ENCODE data around the gene PPP2R5E. TPM values are rescaled to one million over a fixed set of nuclear protein-coding genes. Genes with fewer than 3 reads are reported as not detected.
A peak's percentile ranks its signal among the peaks of the same experiment; 100 is the strongest.

PPP2R5E gene
- total RNA-seq, 1 experiment from 2014 or later = 5.2 TPM

GRCh38 chr14:63435204-63435603, 108.0 kb downstream of the PPP2R5E start:
- no peak for DNase-seq (ENCODE audit: low spot score)

GRCh38 chr14:63432888-63433552, 110.2 kb downstream of the PPP2R5E start:
- no peak for DNase-seq (ENCODE audit: low spot score)

GRCh38 chr14:63432228-63432627, 110.9 kb downstream of the PPP2R5E start:
- DNase-seq (ENCODE audit: low spot score) = no peak

- no peak for DNase-seq (ENCODE audit: low spot score)
Measured at GRCh38 chr14:63431466-63431865, 111.7 kb downstream of the PPP2R5E start.

GRCh38 chr14:63428486-63428885, 114.7 kb downstream of the PPP2R5E start:
- DNase-seq (ENCODE audit: low spot score) = no peak

- no peak for DNase-seq (ENCODE audit: low spot score)
Measured at GRCh38 chr14:63426838-63427352, 116.3 kb downstream of the PPP2R5E start.

- no peak for DNase-seq (ENCODE audit: low spot score)
Measured at GRCh38 chr14:63423889-63424288, 119.3 kb downstream of the PPP2R5E start.

- DNase-seq (ENCODE audit: low spot score) = no peak
Measured at GRCh38 chr14:63423381-63423780, 119.8 kb downstream of the PPP2R5E start.

- DNase-seq (ENCODE audit: low spot score) = no peak
Measured at GRCh38 chr14:63421919-63422318, 121.3 kb downstream of the PPP2R5E start.

- no peak for DNase-seq (ENCODE audit: low spot score)
Measured at GRCh38 chr14:63421226-63421625, 122.0 kb downstream of the PPP2R5E start.

- DNase-seq (ENCODE audit: low spot score) = no peak
Measured at GRCh38 chr14:63418020-63418419, 125.2 kb downstream of the PPP2R5E start.

GRCh38 chr14:63413009-63413408, 130.2 kb downstream of the PPP2R5E start:
- no peak for DNase-seq (ENCODE audit: low spot score)

GRCh38 chr14:63406333-63406732, 136.8 kb downstream of the PPP2R5E start:
- DNase-seq (ENCODE audit: low spot score) = no peak

GRCh38 chr14:63405715-63406114, 137.5 kb downstream of the PPP2R5E start:
- no peak for DNase-seq (ENCODE audit: low spot score)

GRCh38 chr14:63404906-63405305, 138.3 kb downstream of the PPP2R5E start:
- DNase-seq (ENCODE audit: low spot score) = no peak

- DNase-seq (ENCODE audit: low spot score) = no peak
Measured at GRCh38 chr14:63401646-63402045, 141.5 kb downstream of the PPP2R5E start.

- DNase-seq (ENCODE audit: low spot score) = no peak
Measured at GRCh38 chr14:63398952-63399351, 144.2 kb downstream of the PPP2R5E start.

GRCh38 chr14:63394841-63395240, 148.3 kb downstream of the PPP2R5E start:
- no peak for DNase-seq (ENCODE audit: low spot score)

- no peak for DNase-seq (ENCODE audit: low spot score)
Measured at GRCh38 chr14:63394432-63394831, 148.7 kb downstream of the PPP2R5E start.

GRCh38 chr14:63393012-63393411, 150.2 kb downstream of the PPP2R5E start:
- DNase-seq (ENCODE audit: low spot score) = no peak

GRCh38 chr14:63392236-63392635, 150.9 kb downstream of the PPP2R5E start:
- no peak for DNase-seq (ENCODE audit: low spot score)

- DNase-seq (ENCODE audit: low spot score) = peak; percentile 52
Measured at GRCh38 chr14:63388766-63389431, 154.3 kb downstream of the PPP2R5E start.

GRCh38 chr14:63387711-63388110, 155.5 kb downstream of the PPP2R5E start:
- DNase-seq (ENCODE audit: low spot score) = no peak
